ENCODE data around the gene CIDEC. TPM values are rescaled to one million over a fixed set of nuclear protein-coding genes. Genes with fewer than 3 reads are reported as not detected.
"Not testable (repeated sequence)": the region's sequence is repeated elsewhere in the genome, so short reads cannot be mapped to it uniquely, and the experiment has no call there.

CIDEC gene
- total RNA-seq, 1 experiment from 2014 or later: not detected

DNA sequence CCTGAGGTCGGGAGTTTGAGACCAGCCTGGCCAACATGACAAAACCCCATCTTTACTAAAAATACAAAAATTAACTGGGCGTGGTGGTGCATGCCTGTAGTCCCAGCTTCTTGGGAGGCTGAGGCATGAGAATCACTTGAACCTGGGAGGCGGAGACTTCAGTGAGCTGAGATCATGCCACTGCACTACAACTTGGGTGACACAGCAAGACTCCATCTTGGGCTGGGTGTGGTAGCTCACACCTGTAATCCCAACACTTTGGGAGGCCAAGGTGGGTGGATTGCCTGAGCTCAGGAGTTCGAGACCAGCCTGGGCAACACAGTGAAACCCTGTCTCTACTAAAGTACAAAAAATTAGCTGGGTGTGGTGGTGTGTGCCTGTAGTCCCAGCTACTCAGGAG is 3.8 kb downstream of the CIDEC start:
- DNase-seq (ENCODE audit: low spot score): not testable (repeated sequence)

DNA sequence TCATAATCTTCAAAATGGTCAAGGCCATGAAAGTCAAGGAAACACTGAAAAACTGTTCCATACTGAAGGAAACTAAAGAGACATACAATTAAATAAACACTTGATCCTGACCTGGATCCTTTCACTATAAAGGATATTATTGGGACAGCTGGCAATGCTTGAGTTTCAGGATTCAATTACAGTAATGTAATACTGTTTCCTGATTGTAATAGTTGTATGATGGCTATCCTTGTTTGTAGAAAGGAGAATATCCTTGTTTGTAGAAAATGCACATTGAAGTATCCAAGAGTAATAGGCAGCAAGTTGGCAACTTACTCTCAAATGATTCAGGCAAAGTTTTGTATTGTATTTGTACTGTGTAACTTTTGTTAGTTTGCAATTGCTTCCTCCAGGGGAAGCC is 4.6 kb downstream of the CIDEC start:
- no peak for DNase-seq (ENCODE audit: low spot score)

DNA sequence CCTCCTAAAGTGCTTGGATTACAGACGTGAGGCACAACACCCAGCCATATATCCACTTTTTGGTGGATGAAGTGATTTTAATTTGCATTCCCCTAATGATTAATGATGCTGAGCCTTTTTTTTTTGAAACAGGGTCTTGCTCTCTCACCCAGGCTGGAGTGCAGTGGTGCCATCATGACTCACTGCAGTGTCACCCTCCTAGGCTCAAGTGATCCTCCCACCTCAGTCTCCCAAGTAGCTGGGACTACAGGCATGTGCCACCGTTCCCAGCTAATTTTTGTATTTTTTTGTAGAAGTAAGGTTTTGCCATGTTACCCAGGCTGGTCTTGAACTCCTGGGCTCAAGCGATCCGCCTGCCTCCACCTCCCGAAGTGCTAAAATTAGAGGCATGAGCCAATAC is 8.0 kb downstream of the CIDEC start:
- not testable (repeated sequence) for DNase-seq (ENCODE audit: low spot score)

DNA sequence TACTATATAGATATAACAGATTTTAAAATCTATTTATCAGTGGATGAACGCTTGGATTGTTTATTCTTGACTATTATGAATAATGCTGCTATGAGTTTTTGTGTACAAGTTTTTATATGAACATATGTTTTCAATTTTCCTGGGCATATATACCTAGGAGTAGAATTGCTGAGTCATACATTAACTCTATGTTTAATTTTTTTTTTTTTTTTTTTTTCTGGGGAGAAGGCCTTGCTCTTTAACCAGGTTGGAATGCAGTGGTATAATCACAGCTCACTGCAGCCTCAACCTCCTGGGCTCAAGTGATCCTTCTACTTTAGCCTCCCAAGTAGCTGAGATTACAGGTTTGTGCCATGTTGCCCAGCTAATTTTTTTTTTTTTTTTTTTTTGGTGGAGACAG is 9.1 kb downstream of the CIDEC start:
- DNase-seq (ENCODE audit: low spot score): peak; percentile 69

DNA sequence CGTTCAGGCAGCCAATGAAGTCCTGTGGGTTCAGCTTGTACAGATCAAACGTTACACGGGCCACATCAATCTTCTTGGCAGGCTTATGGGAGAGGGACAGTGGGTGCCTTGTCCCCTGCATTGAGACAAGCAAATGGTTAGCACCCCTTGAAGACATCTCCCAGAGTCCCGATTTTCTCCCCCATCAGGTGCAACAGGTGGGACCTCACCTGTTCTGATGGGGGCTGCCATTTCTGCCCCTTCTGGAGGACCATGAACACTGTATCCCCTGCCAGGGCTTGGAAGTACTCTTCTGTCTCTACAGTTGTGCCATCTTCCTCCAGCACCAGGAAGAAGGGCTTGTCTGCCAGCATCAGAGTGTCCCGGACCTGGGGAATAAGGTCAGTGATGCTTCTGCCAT is 10.1 kb downstream of the CIDEC start:
- no peak for DNase-seq (ENCODE audit: low spot score)

DNA sequence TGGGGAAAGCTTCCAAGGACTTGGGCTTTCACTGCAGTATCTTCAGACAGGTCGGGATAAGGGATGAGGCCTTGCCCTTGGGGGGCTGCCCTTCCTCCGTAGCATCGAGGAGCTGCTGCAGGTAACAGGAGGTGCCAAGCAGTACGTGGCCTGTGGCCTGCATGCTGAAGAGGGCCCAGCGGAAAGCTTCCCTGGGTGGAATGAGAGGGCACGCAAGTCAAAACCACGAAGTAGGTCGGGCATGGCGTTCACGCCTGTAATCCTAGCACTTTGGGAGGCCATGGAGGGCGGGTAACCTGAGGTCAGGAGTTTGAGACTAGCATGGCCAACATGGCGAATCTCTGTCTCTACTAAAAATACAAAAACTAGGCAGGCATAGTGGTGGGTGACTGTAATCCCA is 12.9 kb downstream of the CIDEC start:
- DNase-seq (ENCODE audit: low spot score): no peak

DNA sequence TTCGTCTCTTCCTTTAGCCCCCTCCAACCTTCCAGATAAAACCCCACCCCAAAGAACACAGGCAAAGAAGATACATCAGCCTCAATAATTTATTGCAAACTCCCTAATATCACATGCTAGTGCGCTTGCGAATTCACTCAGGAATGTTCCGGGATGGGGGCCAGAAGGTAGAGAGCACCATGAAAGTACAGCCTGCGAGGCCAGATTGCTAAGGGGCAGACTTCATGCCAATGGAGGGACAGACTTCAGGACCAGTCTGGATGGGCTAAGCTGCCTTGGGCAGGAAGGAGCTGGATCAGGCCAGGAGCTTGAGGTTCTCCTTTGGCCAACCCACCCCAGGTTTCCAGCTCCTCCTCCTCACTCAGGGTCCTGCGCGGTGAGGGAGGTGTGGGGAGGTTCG is 13.4 kb downstream of the CIDEC start:
- DNase-seq (ENCODE audit: low spot score): no peak

DNA sequence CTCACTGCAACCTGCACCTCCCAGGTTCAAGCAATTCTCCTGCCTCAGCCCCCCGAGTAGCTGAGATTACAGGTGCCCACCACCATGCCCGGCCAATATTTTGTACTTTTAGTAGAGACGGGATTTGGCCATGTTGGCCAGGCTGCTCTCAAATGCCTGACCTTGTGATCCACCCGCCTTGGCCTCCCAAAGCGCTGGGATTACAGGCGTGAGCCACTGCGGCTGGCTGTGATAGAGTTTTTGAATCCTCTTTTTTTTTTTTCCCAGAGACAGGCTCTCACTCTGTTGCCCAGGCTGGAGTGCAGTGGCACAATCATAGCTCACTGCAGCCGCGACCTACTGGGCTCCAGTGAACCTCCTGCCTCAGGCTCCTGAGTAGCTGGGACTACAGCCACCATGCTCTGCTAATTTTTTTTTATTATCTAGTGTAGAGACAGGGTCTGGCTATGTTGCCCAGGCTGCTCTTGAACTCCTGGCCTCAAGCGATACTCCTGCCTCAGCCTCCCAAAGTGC is 14.9 kb downstream of the CIDEC start:
- DNase-seq (ENCODE audit: low spot score): not testable (repeated sequence)

DNA sequence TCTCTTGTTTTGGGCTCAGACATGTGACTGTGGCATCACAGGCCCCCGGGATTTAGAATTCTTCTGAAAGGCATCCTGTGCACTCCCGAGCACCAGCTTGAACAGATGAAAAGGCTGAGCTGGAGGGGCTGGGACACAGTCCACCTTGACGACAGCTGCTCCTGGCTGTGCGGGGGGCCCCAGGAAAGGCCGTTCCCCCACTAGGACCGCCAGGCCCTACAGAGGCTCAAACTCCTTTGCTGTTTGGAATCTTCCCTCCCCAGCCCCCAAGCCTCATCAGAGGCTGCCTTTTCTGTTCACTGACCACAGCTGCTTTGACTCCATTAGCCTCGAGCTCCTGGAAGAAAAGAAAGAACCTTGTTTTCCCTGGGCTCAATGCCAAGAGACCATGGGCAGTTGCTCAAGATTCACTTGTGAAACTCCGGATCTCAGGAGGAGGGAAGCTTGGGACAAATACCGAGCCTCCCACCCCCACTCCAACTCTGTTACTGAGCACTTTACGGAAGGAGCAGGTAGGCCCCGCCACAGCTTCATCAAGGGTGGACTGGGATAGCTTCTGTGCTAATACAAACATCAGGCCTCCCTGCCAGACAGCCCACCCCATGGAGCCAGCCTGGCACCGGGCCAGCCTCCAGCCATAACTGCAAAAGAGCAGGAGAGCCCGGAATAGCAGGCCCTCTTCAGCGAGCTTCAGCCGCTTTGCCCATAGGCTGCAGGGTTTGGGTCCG is 15.7 kb downstream of the CIDEC start:
- DNase-seq (ENCODE audit: low spot score): peak; percentile 82

DNA sequence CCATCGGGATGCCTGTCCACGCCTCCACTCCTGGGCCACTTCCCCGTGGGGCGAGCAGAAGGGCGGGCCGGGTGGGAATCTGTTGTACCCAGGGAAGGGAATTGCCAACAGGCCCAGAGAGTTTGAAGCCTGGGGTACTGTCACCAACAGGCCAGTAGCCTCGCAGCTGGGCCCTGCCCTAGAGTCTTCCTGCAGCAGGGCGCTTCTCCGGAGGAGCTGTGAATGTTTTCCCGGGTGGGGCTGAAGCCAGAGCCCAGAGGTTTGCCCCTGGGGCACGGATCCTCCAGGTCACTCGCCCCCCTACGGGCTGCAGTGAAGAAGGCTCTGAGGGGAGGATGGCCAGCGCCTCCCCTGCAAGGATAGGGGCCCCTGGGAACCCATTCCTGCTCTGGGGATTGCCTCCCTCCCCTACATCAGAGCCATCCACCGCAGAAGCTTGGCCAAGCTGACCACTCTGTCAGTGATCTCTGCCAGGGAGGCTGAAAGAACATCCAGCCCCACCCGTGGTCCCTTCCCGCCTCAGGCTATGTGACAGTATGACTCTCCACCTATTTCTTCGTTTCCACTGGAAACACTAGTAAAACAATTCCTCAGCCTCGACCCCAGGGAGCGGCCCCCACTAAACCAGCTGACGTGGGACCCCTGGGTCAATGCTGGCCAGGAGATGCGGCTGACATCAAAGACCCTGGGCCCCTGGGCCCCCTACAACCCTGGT is 16.8 kb downstream of the CIDEC start:
- DNase-seq (ENCODE audit: low spot score): no peak

DNA sequence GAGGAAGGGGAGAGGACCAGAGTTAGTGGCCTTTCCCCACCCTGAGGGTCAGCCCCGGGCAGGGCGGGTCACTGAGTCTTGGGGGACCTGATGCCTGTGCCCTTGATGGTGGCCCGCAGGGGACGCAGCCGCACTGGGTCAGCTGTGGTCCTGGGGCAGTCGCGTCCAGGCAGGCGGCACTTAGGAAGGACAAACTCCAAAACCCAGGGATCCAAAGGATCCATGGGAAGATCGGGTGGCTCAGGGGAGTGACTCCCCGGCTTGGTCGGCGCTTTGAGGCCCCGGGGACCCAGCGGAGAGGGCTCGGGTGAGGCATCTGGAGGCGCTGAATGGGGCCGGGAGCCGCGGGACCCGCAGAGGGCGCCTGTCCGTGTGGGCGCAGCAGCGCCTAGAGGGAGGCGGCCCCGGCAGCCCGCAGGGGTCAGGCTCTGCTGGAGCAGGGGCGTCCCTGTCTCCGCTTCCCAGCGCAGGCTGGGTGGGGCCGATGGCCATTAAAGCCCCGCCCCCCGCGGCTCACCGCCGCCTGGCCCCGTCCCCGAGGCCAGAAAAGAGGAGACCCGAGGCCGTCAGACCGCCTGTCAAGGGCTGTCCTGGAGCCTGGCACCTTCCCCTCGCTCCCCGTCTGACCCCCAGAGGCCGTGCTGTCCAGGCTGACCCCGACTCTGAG is 17.5 kb downstream of the CIDEC start:
- no peak for DNase-seq (ENCODE audit: low spot score)

DNA sequence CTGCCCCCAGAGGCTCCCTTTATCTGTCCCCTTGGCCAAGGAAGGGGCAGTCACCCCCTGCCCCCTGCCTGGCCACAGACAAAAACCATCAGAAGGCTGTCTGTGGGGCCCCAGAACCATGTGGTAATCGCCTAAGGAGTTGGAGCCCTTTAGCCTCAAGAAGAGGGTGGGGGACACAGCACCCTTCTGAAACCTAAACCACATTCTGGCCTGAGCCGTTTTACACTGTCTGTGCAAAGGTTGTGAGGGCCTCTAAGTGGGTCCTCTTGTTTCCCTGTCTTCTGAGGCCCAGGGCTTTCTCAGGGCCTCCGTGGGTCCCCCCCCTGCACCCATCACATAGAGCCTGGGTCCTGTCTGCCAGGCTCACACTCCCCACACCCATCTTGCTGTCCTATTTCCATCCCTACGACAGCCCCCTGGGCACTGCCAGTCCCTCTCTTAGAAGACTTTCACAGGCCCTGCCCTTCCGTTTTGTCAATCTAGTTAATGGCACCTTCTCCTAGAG is 18.4 kb downstream of the CIDEC start:
- no peak for DNase-seq (ENCODE audit: low spot score)

DNA sequence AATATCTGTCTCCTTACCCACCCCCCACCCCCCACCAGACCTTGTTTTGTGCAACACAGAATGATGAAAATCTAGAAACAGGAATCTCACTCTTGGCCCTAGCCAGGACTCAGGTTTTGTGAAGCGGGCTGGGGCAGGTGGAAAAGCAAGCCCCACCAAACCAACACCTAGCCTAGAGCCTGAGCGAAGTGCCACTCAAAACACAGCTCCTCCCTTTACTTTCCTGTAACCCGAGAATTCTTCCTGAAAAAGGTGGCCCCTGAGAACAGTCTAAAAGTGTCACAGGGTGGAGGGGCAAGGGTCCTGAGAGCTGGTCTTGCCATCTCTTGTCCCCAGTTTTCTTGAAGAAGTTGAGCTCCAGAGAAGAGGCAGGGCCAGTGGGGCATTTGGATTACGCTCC is 18.9 kb downstream of the CIDEC start:
- no peak for DNase-seq (ENCODE audit: low spot score)

DNA sequence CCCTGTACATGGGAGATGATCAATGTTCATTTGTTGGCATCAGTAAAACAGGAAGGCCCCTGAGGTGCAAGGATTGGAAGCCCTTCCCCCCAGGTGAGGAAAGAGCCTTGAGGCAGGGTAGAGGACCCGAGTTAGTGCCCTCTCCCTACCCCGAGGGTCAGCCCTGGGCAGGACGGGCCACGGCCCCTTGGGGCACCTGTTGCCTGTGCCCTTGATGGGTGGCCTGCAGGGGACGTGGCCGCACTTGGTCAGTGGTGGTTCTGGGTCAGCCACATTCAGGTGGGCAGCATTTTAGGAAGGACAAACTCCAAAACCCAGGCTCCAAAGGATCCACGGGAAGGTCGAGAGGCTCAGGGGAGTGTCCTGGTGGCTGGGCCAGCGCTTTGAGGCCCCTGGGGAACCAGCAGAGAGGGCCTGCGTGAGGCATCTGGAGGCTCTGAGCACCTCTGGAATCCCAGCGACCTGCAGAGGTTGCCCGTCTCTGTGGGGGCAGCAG is 20.5 kb downstream of the CIDEC start:
- no peak for DNase-seq (ENCODE audit: low spot score)

DNA sequence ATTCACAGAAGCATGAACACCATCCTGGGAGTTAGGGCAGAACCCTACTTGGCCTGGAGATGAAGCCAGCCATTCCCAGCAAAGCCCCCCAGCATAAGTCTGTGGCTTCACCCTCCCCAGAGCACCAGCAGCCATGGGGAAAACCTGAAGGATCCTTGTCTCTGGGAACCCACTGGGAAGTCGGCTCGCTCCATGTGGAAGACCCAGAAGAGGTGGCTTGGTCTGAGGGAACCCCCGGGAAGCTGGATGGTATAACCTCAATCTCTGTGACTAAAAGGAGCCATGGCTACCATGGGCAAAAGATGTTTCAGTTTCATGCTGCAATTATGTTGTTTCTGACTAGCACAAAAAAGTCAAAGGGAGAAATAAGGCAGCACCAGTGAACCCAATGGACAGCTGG is 24.5 kb downstream of the CIDEC start:
- no peak for DNase-seq (ENCODE audit: low spot score)

DNA sequence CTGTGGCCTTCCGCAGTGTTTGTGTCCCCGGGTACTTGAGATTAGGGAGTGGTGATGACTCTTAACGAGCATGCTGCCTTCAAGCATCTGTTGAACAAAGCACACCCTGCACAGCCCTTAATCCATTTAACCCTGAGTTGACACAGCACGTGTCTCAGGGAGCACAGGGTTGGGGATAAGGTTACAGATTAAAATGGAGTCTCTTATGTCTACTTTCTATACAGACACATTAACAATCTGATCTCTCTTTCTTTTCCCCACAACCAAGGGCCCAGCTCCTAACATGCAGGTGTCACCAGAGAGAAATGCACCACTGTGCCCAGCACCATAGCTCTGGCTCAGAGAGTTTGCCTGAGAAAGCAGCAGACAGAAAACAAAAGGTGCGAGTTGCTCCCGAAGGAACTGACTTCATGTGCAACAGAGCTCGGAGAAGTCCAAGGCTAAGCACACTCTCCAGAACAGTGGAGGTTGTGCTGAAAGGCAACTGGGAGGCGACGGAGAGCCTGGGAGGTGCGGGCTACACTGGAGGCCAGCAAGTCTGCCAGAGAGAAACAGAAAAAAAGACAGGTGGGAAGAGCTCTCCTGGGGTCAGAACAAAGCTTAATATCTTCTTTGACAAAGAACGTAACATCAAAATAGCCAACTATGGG is 25.6 kb downstream of the CIDEC start:
- not testable (repeated sequence) for DNase-seq (ENCODE audit: low spot score)

DNA sequence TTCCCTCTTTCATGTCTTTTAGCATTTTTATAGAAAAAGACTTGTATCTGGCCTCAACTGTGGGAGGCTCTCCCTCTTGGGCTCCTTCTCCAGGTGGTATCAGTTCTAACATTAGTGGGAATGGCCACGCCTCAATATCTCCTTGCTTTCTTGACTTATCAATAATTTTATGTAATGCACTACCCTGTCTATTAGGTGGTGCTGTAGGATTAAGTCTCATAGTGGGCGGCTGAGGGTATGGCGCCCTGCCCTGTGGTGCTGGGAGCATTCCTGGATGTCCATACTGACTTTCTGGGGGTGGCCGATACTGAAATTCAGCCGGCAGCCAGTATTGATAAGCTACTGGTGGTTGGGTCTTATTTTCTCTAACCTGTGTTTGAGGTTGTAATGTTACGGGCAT is 27.5 kb downstream of the CIDEC start:
- DNase-seq (ENCODE audit: low spot score): no peak

DNA sequence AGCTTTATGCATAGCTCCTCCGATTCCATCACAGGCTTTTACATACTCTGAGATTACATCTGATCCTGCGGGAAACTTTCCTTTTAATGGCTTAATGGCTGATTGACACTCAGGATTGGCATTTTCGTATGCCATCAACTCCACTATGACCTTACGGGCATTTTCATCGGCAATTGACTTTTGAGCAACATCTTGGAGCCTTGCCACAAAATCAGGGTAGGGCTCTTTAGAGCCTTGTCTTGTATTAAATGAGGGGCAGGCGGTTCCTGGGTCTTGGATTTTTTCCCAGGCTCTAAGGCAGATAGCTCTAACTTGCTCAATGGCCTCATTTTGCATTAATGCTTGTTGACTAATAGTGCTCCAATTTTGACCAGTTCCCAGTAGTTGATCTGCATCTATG is 28.1 kb downstream of the CIDEC start:
- DNase-seq (ENCODE audit: low spot score): not testable (repeated sequence)

DNA sequence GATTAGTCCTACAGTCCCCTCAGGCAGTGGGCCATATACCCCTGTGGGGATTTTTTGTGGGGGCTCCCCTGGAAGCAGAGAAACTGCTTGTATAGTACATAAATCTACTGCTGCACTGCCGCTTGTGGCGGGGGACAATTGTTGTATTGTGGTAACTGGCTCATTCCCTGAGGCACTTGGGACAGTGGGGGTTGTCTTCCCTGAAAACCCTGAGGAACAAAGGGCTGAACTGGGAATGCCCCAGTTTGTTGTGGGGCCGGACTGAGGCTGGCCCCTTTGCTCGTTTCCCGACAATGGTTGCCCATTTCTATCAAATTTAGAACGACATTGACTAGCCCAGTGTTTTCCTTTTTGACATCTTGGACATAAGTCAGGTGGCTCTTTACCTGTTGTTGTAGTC is 28.7 kb downstream of the CIDEC start:
- not testable (repeated sequence) for DNase-seq (ENCODE audit: low spot score)

DNA sequence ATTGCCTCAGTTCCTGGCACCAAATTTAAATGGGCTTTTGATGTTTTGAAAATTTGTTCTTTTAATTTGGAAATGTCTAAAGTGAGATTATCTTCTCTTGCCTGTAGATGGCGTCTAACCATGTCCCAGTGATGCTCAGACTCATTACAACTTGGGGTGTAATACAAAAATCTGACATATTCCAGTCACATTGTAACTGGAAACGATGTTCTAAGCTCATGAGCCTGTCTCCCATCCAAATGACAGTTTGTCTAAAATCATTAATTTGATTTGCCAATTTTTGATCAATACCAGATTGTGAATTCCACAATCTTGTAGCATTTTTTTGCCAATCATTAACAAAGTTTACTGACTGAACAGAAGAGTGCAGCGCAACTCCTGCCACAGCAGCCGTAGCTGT is 31.2 kb downstream of the CIDEC start:
- DNase-seq (ENCODE audit: low spot score): not testable (repeated sequence)

DNA sequence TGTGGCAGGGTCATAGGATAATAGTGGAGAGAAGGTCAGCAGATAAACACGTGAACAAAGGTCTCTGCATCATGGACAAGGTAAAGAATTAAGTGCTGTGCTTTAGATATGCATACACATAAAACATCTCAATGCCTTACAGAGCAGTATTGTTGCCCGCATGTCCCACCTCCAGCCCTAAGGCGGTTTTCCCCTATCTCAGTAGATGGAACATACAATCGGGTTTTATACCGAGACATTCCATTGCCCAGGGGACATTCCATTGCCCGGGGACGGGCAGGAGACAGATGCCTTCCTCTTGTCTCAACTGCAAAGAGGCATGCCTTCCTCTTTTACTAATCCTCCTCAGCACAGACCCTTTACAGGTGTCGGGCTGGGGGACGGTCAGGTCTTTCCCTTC is 32.2 kb downstream of the CIDEC start:
- DNase-seq (ENCODE audit: low spot score): not testable (repeated sequence)

Data from H4 (cell line).